ENCODE data around the gene SYT2. TPM values are rescaled to one million over a fixed set of nuclear protein-coding genes. Genes with fewer than 3 reads are reported as not detected.

SYT2 gene
- total and polyA plus RNA-seq, 9 of the 15 experiments (the other 6 are each of a cell fraction or from before 2014, with no cell fraction given), result not detected

- no peak for TF ChIP-seq ZBTB34 (CRISPR knock-in tag; IDR thresholded peaks at IDR 0.05)
- TF ChIP-seq TAL1 (IDR thresholded peaks at IDR 0.05), result no peak
Measured at GRCh38 chr1:202623075-202623474, 87.2 kb downstream of the SYT2 start (continued).

- FAIRE-seq, result no peak
- WGBS (ENCODE audit: insufficient coverage, low coverage, missing lambda C conversion rate), result 36% methylated on average over 8 of the region's 8 CpGs
- Histone ChIP-seq H4K20me1 (replicated peaks; ENCODE audit: control insufficient read depth, insufficient read depth, low read length) (peaks cover 10% of the 10 kb centered on the region), H3K27ac (ENCODE audit: extremely low read depth, low read depth, low read length) (no peak overlapping the region), H3K4me2 (ENCODE audit: insufficient read depth, low read length) (no peak overlapping the region), H3K9ac (ENCODE audit: insufficient read depth in 1 of 2, low read depth in 2 of 2, low read length in 2 of 2) (no peak overlapping the region), H3K36me3 (ENCODE audit: control insufficient read depth, insufficient read depth, low read length) (no peaks in the 10 kb centered on the region; the same call in 2 of the 3 replicates), H3K9me1 (ENCODE audit: control insufficient read depth, insufficient read depth, low read length) (peaks cover 6% of the 10 kb centered on the region), H3K4me1 (replicated peaks in 1 of 2; ENCODE audit: control insufficient read depth in 2 of 2, insufficient read depth in 2 of 2, low read length in 2 of 2) (peaks cover 0 to 16% of the 10 kb centered on the region in 2 experiments; a peak in 3 of 5 replicates), H3K79me2 (ENCODE audit: control insufficient read depth, insufficient read depth, low read length) (no peaks in the 10 kb centered on the region), H2AFZ (ENCODE audit: low read depth, low read length) (no peak overlapping the region), H3K9me3 (replicated peaks; ENCODE audit: control insufficient read depth, insufficient read depth, low read depth, low read length) (no peaks in the 10 kb centered on the region), H3K4me3 (no peak overlapping the region), H3K27me3 (ENCODE audit: control insufficient read depth in 2 of 2, insufficient read depth in 2 of 2, low read length in 2 of 2) (peaks cover 6 to 38% of the 10 kb centered on the region in 2 experiments; a peak in 4 of 5 replicates)
- TF ChIP-seq STAT5A (IDR thresholded peaks at IDR 0.05; ENCODE audit: borderline replicate concordance, low read length) (no peak), ELF1 (tag; IDR thresholded peaks at IDR 0.05) (no peak), BCOR (IDR thresholded peaks at IDR 0.05) (0 out of 2 replicates have a peak, but pooled peaks have one; percentile 12), C11orf30 (IDR thresholded peaks at IDR 0.05; ENCODE audit: low read depth) (no peak), NRF1 (conservative IDR thresholded peaks at IDR 0.05 in 1 of 2, IDR thresholded peaks at IDR 0.05 in 1 of 2) (0 out of 4 replicates have a peak, but pooled peaks of 1 of the 2 experiments have one; percentile 10), ZNF316 (IDR thresholded peaks at IDR 0.05) (peak; percentile 61), DPF2 (IDR thresholded peaks at IDR 0.05) (no peak), GATAD2A (IDR thresholded peaks at IDR 0.05) (no peak), MAFF (IDR thresholded peaks at IDR 0.05; ENCODE audit: low read length) (0 out of 2 replicates have a peak, but pooled peaks have one; percentile 2)
- intact Hi-C loops (cut with micrococcal nuclease), result no loop called here
- in situ Hi-C loops (cut with MboI), result loop anchor here (10.0 kb wide), 1 partner anchor 932 kb away; no protein-coding TSS in a partner anchor
- DNase-seq (ENCODE audit: extremely low read depth in 1 of 4, low spot score in 3 of 4), result no peak
- ChIA-PET CTCF (ENCODE audit: low intra/inter-chr PET ratio) (interaction anchor here (0.7 kb wide), 1 partner anchor 1108 kb away, joined by 3 read pairs; no protein-coding TSS in a partner anchor), POLR2A (interaction anchor here (0.7 kb wide), 1 partner anchor 15 kb away, joined by 4 read pairs; no protein-coding TSS in a partner anchor)
- no peak for ATAC-seq
- no TSS peak for BruUV-seq (replicated peaks)
Measured at GRCh38 chr1:202622388-202622787, 87.9 kb downstream of the SYT2 start.
